Esophagus squamous epithelium (tissue), 4 donors: ENCODE measurements around the gene CLUH.

Source experiments
- POLR2A ChIP-seq, 4 donors: fragments of 450-650 bp; IDR thresholded peaks; one replicate each; pipeline ENCODE4 v1.6.1; 2017; ENCODE audit warnings: antibody characterized with exemption in 4 of 4, mild to moderate bottlenecking in 4 of 4, moderate library complexity in 3 of 4
- TF ChIP-seq, protein P1 (sequence below), 6 experiments: fragments of 450-650 bp in 4 of 6; fragments of 200-600 bp in 2 of 6; sonication (generic) in 2 of 6; IDR thresholded peaks; one replicate each; pipeline ENCODE4 v1.5.1; 2016 to 2019; ENCODE audit warnings: antibody characterized with exemption in 6 of 6, mild to moderate bottlenecking in 4 of 6, moderate library complexity in 4 of 6

DNA sequence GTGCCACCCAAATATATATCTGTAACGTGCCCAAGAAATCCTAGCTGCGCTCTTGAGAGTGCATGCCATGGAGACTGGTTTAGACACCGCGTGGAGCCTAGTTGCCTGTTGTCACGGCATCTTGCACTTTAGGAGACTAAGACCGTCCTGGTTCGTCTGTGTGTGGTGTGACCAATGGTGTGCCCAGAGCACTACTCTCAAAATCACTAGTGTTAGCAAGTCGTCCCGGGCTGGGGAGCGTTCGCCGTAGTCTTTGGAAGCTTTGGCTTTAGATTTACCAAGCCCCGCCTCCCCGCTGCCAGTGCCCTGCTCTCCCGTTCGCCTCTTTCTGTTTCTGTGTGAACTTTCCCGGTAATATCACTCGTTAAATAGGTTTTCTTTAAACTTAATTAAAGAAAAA is 27.0 kb downstream of the CLUH start:
- TF ChIP-seq, protein P1, sequence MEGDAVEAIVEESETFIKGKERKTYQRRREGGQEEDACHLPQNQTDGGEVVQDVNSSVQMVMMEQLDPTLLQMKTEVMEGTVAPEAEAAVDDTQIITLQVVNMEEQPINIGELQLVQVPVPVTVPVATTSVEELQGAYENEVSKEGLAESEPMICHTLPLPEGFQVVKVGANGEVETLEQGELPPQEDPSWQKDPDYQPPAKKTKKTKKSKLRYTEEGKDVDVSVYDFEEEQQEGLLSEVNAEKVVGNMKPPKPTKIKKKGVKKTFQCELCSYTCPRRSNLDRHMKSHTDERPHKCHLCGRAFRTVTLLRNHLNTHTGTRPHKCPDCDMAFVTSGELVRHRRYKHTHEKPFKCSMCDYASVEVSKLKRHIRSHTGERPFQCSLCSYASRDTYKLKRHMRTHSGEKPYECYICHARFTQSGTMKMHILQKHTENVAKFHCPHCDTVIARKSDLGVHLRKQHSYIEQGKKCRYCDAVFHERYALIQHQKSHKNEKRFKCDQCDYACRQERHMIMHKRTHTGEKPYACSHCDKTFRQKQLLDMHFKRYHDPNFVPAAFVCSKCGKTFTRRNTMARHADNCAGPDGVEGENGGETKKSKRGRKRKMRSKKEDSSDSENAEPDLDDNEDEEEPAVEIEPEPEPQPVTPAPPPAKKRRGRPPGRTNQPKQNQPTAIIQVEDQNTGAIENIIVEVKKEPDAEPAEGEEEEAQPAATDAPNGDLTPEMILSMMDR (IDR thresholded peaks at IDR 0.05), result no peak
- TF ChIP-seq POLR2A (IDR thresholded peaks at IDR 0.05), result no peak
